GM12892 (cell line): ENCODE data around the gene SKIC2.

Experiments used
- POLR2A ChIP-seq: IDR thresholded peaks from 2 replicates; pipeline ENCODE4 v1.6.1; 2011; ENCODE audit warnings: low read depth, low read length, control low read depth
- POLR2AphosphoS5 ChIP-seq: IDR thresholded peaks from 2 replicates; pipeline ENCODE4 v1.6.1; 2011; ENCODE audit warnings: low read depth, low read length, control low read depth
- TAF1 ChIP-seq: IDR thresholded peaks from 2 replicates; pipeline ENCODE4 v1.6.1; 2011; ENCODE audit warnings: low read depth, mild to moderate bottlenecking, control low read depth, low read length, borderline replicate concordance

- no peak for TF ChIP-seq POLR2A
- no peak for TF ChIP-seq POLR2AphosphoS5
- no peak for TF ChIP-seq TAF1
Measured at GRCh38 chr6:31954511-31954910, 4.5 kb upstream of the SKIC2 start.
